Keratinocyte (primary cell): ENCODE results near the gene TEX22. TPM values are rescaled to one million over a fixed set of nuclear protein-coding genes. Genes with fewer than 3 reads are reported as not detected.

Experiments used
- DNase-seq: peaks from one replicate; pipeline ENCODE4 v3.0.0-alpha.2; 2011; ENCODE audit warnings: low read depth, missing footprints, low spot score
- FAIRE-seq: peaks from 2 replicates; lab custom pipeline; 2011; peaks lifted over from hg19 to GRCh38; lab: Jason Lieb, UNC
- H2AFZ ChIP-seq: 2 replicates; pipeline ENCODE4 v1.6.0; 2012; ENCODE audit warnings: low read length, control low read depth, inconsistent platforms; ENCODE audit not compliant: control insufficient read depth
- H3K27ac ChIP-seq: 2 replicates; pipeline ENCODE4 v1.5.1; 2011; ENCODE audit warnings: low read length; ENCODE audit not compliant: control insufficient read depth, insufficient read depth
- H3K27me3 ChIP-seq: 3 replicates; pipeline ENCODE4 v1.6.0; 2011; ENCODE audit warnings: low read length; ENCODE audit not compliant: control insufficient read depth, insufficient read depth; ENCODE audit errors: extremely low read depth
- H3K36me3 ChIP-seq, 2 experiments: 2 replicates in 1 of 2; 3 replicates in 1 of 2; pipeline ENCODE4 v1.5.1; 2011; ENCODE audit warnings: low read length in 2 of 2, mild to moderate bottlenecking in 1 of 2; ENCODE audit not compliant: control insufficient read depth in 2 of 2, insufficient read depth in 2 of 2; ENCODE audit errors: extremely low read depth in 1 of 2
- H3K4me1 ChIP-seq: 3 replicates; pipeline ENCODE4 v1.5.1; 2011; ENCODE audit warnings: low read length; ENCODE audit not compliant: control insufficient read depth, insufficient read depth; ENCODE audit errors: extremely low read depth
- H3K4me2 ChIP-seq: 3 replicates; pipeline ENCODE4 v1.6.0; 2011; ENCODE audit warnings: low read depth, low read length; ENCODE audit not compliant: control insufficient read depth, insufficient read depth; ENCODE audit errors: extremely low read depth
- H3K4me3 ChIP-seq, 3 experiments: fragments of 200-600 bp in 1 of 3; sonication (generic) in 1 of 3; 2 replicates in 2 of 3; 3 replicates in 1 of 3; pipeline ENCODE4 v1.5.1; 2011 to 2016; ENCODE audit warnings: low read length in 3 of 3, mild to moderate bottlenecking in 3 of 3, control low read depth in 2 of 3, inconsistent platforms in 1 of 3, low read depth in 1 of 3, mixed read lengths in 1 of 3, mixed run types in 1 of 3, moderate library complexity in 1 of 3; ENCODE audit not compliant: control insufficient read depth in 2 of 3, insufficient read depth in 2 of 3; ENCODE audit errors: extremely low read depth in 1 of 3
- H3K79me2 ChIP-seq: 2 replicates; pipeline ENCODE4 v1.6.0; 2012; ENCODE audit warnings: low read length; ENCODE audit not compliant: control insufficient read depth, insufficient read depth
- H3K9ac ChIP-seq: 3 replicates; pipeline ENCODE4 v1.6.0; 2011; ENCODE audit warnings: low read length; ENCODE audit not compliant: control insufficient read depth, insufficient read depth; ENCODE audit errors: extremely low read depth
- H3K9me1 ChIP-seq: 3 replicates; pipeline ENCODE4 v1.6.0; 2011; ENCODE audit warnings: low read length; ENCODE audit not compliant: control insufficient read depth, insufficient read depth; ENCODE audit errors: extremely low read depth
- H3K9me3 ChIP-seq: 2 replicates; pipeline ENCODE4 v1.5.1; 2012; ENCODE audit warnings: low read depth, low read length; ENCODE audit not compliant: control insufficient read depth
- H4K20me1 ChIP-seq: 3 replicates; pipeline ENCODE4 v1.6.0; 2011; ENCODE audit warnings: low read length; ENCODE audit not compliant: control insufficient read depth, insufficient read depth; ENCODE audit errors: extremely low read depth
- EZH2 ChIP-seq: IDR thresholded peaks from one replicate; pipeline ENCODE4 v1.6.1; 2012; ENCODE audit warnings: inconsistent platforms, mild to moderate bottlenecking, low read length, moderate library complexity
- dilution Hi-C: fragments of 300-500 bp; cut with MboI; formaldehyde crosslinking; loops from one replicate; pipeline ENCODE4 v1.7.0; 2020; ENCODE audit warnings: low sequenced_read_pairs; ENCODE audit not compliant: extremely low pct_ligation_motif_present
- polyA plus RNA-seq, 5 experiments: library from polyadenylated mRNA; depleted of rRNA in 3 of 5; stranded (reverse) in 3 of 5; stranded (forward) in 1 of 5; unstranded in 1 of 5; fragments of >200 nt; gene quantifications; 1 replicate in 1 of 5; 2 replicates in 3 of 5; 3 replicates in 1 of 5; pipeline versions ENCODE4 v1.2.1 to v1.2.3, GENCODE V29; 2011 to 2012; ENCODE audit warnings: missing spikeins in 2 of 5, low read depth in 1 of 5, low replicate concordance in 1 of 5
- TF ChIP-seq, protein P1 (sequence below), 3 experiments: IDR thresholded peaks in 1 of 3; conservative IDR thresholded peaks in 1 of 3; optimal IDR thresholded peaks in 1 of 3; 2 replicates in 2 of 3; 3 replicates in 1 of 3; pipeline versions ENCODE3 to v1.5.1; 2011; ENCODE audit warnings: low read length in 3 of 3, mild to moderate bottlenecking in 3 of 3, moderate library complexity in 2 of 3, control low read depth in 1 of 3, inconsistent platforms in 1 of 3; ENCODE audit not compliant: insufficient read depth in 2 of 3; ENCODE audit errors: extremely low read depth in 1 of 3

The TEX22 gene
- polyA plus RNA-seq, 1 donor (not counting 4 experiments of a cell fraction or from before 2014, with no cell fraction given) = 0.03 TPM

DNA sequence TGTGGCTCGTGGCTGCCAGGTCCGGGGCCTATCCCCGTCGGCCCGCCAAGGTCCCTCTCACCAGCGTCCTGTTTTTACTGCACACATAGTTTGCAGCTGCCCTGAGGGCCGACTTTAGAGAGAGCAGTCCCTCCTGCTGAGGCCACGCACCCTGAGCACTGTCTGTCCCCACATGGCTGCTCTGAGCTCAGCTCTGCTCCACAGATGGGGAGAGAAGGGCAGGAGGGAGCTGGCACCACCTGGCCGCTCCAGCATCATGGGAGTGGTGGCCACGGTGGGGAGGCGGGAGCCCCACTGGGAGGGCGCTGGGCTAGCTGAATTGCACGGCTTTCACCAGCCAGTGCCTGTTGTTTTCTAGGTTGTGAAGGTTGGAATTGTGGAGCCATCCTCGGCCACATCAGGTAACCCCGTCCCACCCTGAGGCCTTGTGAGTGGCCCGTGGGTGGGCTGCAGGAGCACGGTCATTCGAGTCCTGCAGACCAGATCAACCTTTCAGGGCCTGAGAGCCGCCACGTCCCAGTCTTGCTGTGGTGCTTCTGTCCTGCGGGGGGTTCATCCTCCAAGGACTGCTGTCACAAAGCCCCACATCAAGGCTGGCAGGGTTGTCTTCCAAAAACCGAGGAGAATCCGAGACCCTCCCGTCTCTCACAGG is 7.4 kb upstream of the TEX22 start:
- Histone ChIP-seq H3K4me1 (no peaks in the 10 kb centered on the region), H3K27ac (no peak overlapping the region), H3K9me3 (no peaks in the 10 kb centered on the region), H3K79me2 (no peaks in the 10 kb centered on the region), H2AFZ (no peak overlapping the region), H3K9ac (no peak overlapping the region), H3K9me1 (no peaks in the 10 kb centered on the region), H3K36me3 (peaks cover 0 to 2% of the 10 kb centered on the region in 2 experiments), H3K27me3 (no peaks in the 10 kb centered on the region), H4K20me1 (no peaks in the 10 kb centered on the region), H3K4me2 (no peak overlapping the region), H3K4me3 (no peak overlapping the region)
- DNase-seq (no peak), FAIRE-seq (no peak)
- TF ChIP-seq, protein P1, sequence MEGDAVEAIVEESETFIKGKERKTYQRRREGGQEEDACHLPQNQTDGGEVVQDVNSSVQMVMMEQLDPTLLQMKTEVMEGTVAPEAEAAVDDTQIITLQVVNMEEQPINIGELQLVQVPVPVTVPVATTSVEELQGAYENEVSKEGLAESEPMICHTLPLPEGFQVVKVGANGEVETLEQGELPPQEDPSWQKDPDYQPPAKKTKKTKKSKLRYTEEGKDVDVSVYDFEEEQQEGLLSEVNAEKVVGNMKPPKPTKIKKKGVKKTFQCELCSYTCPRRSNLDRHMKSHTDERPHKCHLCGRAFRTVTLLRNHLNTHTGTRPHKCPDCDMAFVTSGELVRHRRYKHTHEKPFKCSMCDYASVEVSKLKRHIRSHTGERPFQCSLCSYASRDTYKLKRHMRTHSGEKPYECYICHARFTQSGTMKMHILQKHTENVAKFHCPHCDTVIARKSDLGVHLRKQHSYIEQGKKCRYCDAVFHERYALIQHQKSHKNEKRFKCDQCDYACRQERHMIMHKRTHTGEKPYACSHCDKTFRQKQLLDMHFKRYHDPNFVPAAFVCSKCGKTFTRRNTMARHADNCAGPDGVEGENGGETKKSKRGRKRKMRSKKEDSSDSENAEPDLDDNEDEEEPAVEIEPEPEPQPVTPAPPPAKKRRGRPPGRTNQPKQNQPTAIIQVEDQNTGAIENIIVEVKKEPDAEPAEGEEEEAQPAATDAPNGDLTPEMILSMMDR (optimal IDR thresholded peaks at IDR 0.05 in 1 of 3, IDR thresholded peaks at IDR 0.05 in 1 of 3, conservative IDR thresholded peaks at IDR 0.05 in 1 of 3; ENCODE audit: extremely low read depth in 1 of 3, insufficient read depth in 2 of 3, low read length in 3 of 3) = no peak
- no peak for TF ChIP-seq EZH2
- dilution Hi-C loops = no loop called here

DNA sequence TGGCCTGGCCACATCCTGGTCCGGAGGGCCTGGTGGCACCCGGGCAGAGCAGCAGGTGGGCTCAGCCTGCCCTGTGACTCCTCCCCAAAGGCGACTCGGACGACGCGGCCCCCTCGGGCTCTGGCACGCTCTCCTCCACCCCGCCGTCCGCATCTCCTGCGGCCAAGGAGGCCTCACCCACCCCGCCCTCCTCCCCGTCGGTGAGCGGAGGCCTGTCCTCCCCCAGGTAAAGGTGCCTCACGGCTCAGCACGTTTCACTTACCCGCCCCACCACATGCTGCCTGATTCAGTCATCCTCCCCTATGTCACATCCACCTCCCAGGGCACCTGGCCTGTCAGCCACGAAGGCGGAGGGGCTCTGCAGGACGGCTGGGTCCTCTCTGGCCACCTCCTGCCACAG is 6.8 kb upstream of the TEX22 start:
- H3K27me3 ChIP-seq = no peaks in the 10 kb centered on the region
- no peak for TF ChIP-seq EZH2
- TF ChIP-seq, protein P1 (optimal IDR thresholded peaks at IDR 0.05 in 1 of 3, IDR thresholded peaks at IDR 0.05 in 1 of 3, conservative IDR thresholded peaks at IDR 0.05 in 1 of 3; ENCODE audit: extremely low read depth in 1 of 3, insufficient read depth in 2 of 3, low read length in 3 of 3) = no peak
- peaks cover 0 to 2% of the 10 kb centered on the region in 2 experiments for H3K36me3 ChIP-seq
- no peak overlapping the region for H3K27ac ChIP-seq
- FAIRE-seq = no peak
- H3K9me1 ChIP-seq = no peaks in the 10 kb centered on the region
- no peaks in the 10 kb centered on the region for H3K79me2 ChIP-seq
- H3K4me3 ChIP-seq = no peak overlapping the region
- H3K9ac ChIP-seq = no peak overlapping the region
- no peaks in the 10 kb centered on the region for H3K4me1 ChIP-seq
- no peak overlapping the region for H2AFZ ChIP-seq
- no peak overlapping the region for H3K4me2 ChIP-seq
- DNase-seq = no peak
- no peaks in the 10 kb centered on the region for H3K9me3 ChIP-seq
- dilution Hi-C loops = no loop called here
- no peaks in the 10 kb centered on the region for H4K20me1 ChIP-seq
